Keratinocyte (primary cell): ENCODE data around the gene RASGRF2. TPM values are rescaled to one million over a fixed set of nuclear protein-coding genes. Genes with fewer than 3 reads are reported as not detected.

Source experiments
- DNase-seq: peaks from one replicate; pipeline ENCODE4 v3.0.0-alpha.2; 2011; ENCODE audit warnings: low read depth, missing footprints, low spot score
- FAIRE-seq: peaks from 2 replicates; lab custom pipeline; 2011; peaks lifted over from hg19 to GRCh38; lab: Jason Lieb, UNC
- H2AFZ ChIP-seq: 2 replicates; pipeline ENCODE4 v1.6.0; 2012; ENCODE audit warnings: low read length, control low read depth, inconsistent platforms; ENCODE audit not compliant: control insufficient read depth
- H3K27ac ChIP-seq: 2 replicates; pipeline ENCODE4 v1.5.1; 2011; ENCODE audit warnings: low read length; ENCODE audit not compliant: control insufficient read depth, insufficient read depth
- H3K27me3 ChIP-seq: 3 replicates; pipeline ENCODE4 v1.6.0; 2011; ENCODE audit warnings: low read length; ENCODE audit not compliant: control insufficient read depth, insufficient read depth; ENCODE audit errors: extremely low read depth
- H3K36me3 ChIP-seq, 2 experiments: 2 replicates in 1 of 2; 3 replicates in 1 of 2; pipeline ENCODE4 v1.5.1; 2011; ENCODE audit warnings: low read length in 2 of 2, mild to moderate bottlenecking in 1 of 2; ENCODE audit not compliant: control insufficient read depth in 2 of 2, insufficient read depth in 2 of 2; ENCODE audit errors: extremely low read depth in 1 of 2
- H3K4me1 ChIP-seq: 3 replicates; pipeline ENCODE4 v1.5.1; 2011; ENCODE audit warnings: low read length; ENCODE audit not compliant: control insufficient read depth, insufficient read depth; ENCODE audit errors: extremely low read depth
- H3K4me2 ChIP-seq: 3 replicates; pipeline ENCODE4 v1.6.0; 2011; ENCODE audit warnings: low read depth, low read length; ENCODE audit not compliant: control insufficient read depth, insufficient read depth; ENCODE audit errors: extremely low read depth
- H3K4me3 ChIP-seq, 3 experiments: fragments of 200-600 bp in 1 of 3; sonication (generic) in 1 of 3; 2 replicates in 2 of 3; 3 replicates in 1 of 3; pipeline ENCODE4 v1.5.1; 2011 to 2016; ENCODE audit warnings: low read length in 3 of 3, mild to moderate bottlenecking in 3 of 3, control low read depth in 2 of 3, inconsistent platforms in 1 of 3, low read depth in 1 of 3, mixed read lengths in 1 of 3, mixed run types in 1 of 3, moderate library complexity in 1 of 3; ENCODE audit not compliant: control insufficient read depth in 2 of 3, insufficient read depth in 2 of 3; ENCODE audit errors: extremely low read depth in 1 of 3
- H3K79me2 ChIP-seq: 2 replicates; pipeline ENCODE4 v1.6.0; 2012; ENCODE audit warnings: low read length; ENCODE audit not compliant: control insufficient read depth, insufficient read depth
- H3K9ac ChIP-seq: 3 replicates; pipeline ENCODE4 v1.6.0; 2011; ENCODE audit warnings: low read length; ENCODE audit not compliant: control insufficient read depth, insufficient read depth; ENCODE audit errors: extremely low read depth
- H3K9me1 ChIP-seq: 3 replicates; pipeline ENCODE4 v1.6.0; 2011; ENCODE audit warnings: low read length; ENCODE audit not compliant: control insufficient read depth, insufficient read depth; ENCODE audit errors: extremely low read depth
- H3K9me3 ChIP-seq: 2 replicates; pipeline ENCODE4 v1.5.1; 2012; ENCODE audit warnings: low read depth, low read length; ENCODE audit not compliant: control insufficient read depth
- H4K20me1 ChIP-seq: 3 replicates; pipeline ENCODE4 v1.6.0; 2011; ENCODE audit warnings: low read length; ENCODE audit not compliant: control insufficient read depth, insufficient read depth; ENCODE audit errors: extremely low read depth
- EZH2 ChIP-seq: IDR thresholded peaks from one replicate; pipeline ENCODE4 v1.6.1; 2012; ENCODE audit warnings: inconsistent platforms, mild to moderate bottlenecking, low read length, moderate library complexity
- dilution Hi-C: fragments of 300-500 bp; cut with MboI; formaldehyde crosslinking; loops from one replicate; pipeline ENCODE4 v1.7.0; 2020; ENCODE audit warnings: low sequenced_read_pairs; ENCODE audit not compliant: extremely low pct_ligation_motif_present
- polyA plus RNA-seq, 5 experiments: library from polyadenylated mRNA; depleted of rRNA in 3 of 5; stranded (reverse) in 3 of 5; stranded (forward) in 1 of 5; unstranded in 1 of 5; fragments of >200 nt; gene quantifications; 1 replicate in 1 of 5; 2 replicates in 3 of 5; 3 replicates in 1 of 5; pipeline versions ENCODE4 v1.2.1 to v1.2.3, GENCODE V29; 2011 to 2012; ENCODE audit warnings: missing spikeins in 2 of 5, low read depth in 1 of 5, low replicate concordance in 1 of 5
- TF ChIP-seq, protein P1 (sequence below), 3 experiments: IDR thresholded peaks in 1 of 3; conservative IDR thresholded peaks in 1 of 3; optimal IDR thresholded peaks in 1 of 3; 2 replicates in 2 of 3; 3 replicates in 1 of 3; pipeline versions ENCODE3 to v1.5.1; 2011; ENCODE audit warnings: low read length in 3 of 3, mild to moderate bottlenecking in 3 of 3, moderate library complexity in 2 of 3, control low read depth in 1 of 3, inconsistent platforms in 1 of 3; ENCODE audit not compliant: insufficient read depth in 2 of 3; ENCODE audit errors: extremely low read depth in 1 of 3

Gene RASGRF2
- polyA plus RNA-seq, 1 donor (not counting 4 experiments of a cell fraction or from before 2014, with no cell fraction given): 0.03 TPM

GRCh38 chr5:81035522-81035921, 75.4 kb downstream of the RASGRF2 start:
- H3K27ac ChIP-seq: no peak overlapping the region
- H3K27me3 ChIP-seq: no peaks in the 10 kb centered on the region
- H3K9me1 ChIP-seq: no peaks in the 10 kb centered on the region
- H3K9ac ChIP-seq: no peak overlapping the region
- FAIRE-seq (no peak), DNase-seq (no peak)
- no peaks in the 10 kb centered on the region for H3K9me3 ChIP-seq
- TF ChIP-seq, protein P1, sequence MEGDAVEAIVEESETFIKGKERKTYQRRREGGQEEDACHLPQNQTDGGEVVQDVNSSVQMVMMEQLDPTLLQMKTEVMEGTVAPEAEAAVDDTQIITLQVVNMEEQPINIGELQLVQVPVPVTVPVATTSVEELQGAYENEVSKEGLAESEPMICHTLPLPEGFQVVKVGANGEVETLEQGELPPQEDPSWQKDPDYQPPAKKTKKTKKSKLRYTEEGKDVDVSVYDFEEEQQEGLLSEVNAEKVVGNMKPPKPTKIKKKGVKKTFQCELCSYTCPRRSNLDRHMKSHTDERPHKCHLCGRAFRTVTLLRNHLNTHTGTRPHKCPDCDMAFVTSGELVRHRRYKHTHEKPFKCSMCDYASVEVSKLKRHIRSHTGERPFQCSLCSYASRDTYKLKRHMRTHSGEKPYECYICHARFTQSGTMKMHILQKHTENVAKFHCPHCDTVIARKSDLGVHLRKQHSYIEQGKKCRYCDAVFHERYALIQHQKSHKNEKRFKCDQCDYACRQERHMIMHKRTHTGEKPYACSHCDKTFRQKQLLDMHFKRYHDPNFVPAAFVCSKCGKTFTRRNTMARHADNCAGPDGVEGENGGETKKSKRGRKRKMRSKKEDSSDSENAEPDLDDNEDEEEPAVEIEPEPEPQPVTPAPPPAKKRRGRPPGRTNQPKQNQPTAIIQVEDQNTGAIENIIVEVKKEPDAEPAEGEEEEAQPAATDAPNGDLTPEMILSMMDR (optimal IDR thresholded peaks at IDR 0.05 in 1 of 3, IDR thresholded peaks at IDR 0.05 in 1 of 3, conservative IDR thresholded peaks at IDR 0.05 in 1 of 3; ENCODE audit: extremely low read depth in 1 of 3, insufficient read depth in 2 of 3, low read length in 3 of 3): no peak
- no peak for TF ChIP-seq EZH2
- no peak overlapping the region for H2AFZ ChIP-seq
- H4K20me1 ChIP-seq: no peaks in the 10 kb centered on the region
- dilution Hi-C loops: no loop called here
- H3K36me3 ChIP-seq: no peaks in the 10 kb centered on the region
- H3K4me2 ChIP-seq: no peak overlapping the region
- no peaks in the 10 kb centered on the region for H3K4me1 ChIP-seq
- H3K4me3 ChIP-seq: no peak overlapping the region
- no peaks in the 10 kb centered on the region for H3K79me2 ChIP-seq

- Histone ChIP-seq H3K9me3 (no peaks in the 10 kb centered on the region), H3K27ac (no peak overlapping the region), H3K9ac (no peak overlapping the region), H3K4me1 (no peaks in the 10 kb centered on the region), H3K36me3 (no peaks in the 10 kb centered on the region), H3K9me1 (no peaks in the 10 kb centered on the region), H3K4me2 (no peak overlapping the region), H4K20me1 (no peaks in the 10 kb centered on the region), H3K27me3 (no peaks in the 10 kb centered on the region), H3K4me3 (no peak overlapping the region), H2AFZ (no peak overlapping the region), H3K79me2 (no peaks in the 10 kb centered on the region)
- DNase-seq (no peak), FAIRE-seq (no peak)
- dilution Hi-C loops: no loop called here
- TF ChIP-seq, protein P1 (optimal IDR thresholded peaks at IDR 0.05 in 1 of 3, IDR thresholded peaks at IDR 0.05 in 1 of 3, conservative IDR thresholded peaks at IDR 0.05 in 1 of 3; ENCODE audit: extremely low read depth in 1 of 3, insufficient read depth in 2 of 3, low read length in 3 of 3): no peak
- no peak for TF ChIP-seq EZH2
Measured at GRCh38 chr5:81038495-81038894, 78.3 kb downstream of the RASGRF2 start.
